GM23248 (cell line): ENCODE data around the gene COL6A5. TPM values are rescaled to one million over a fixed set of nuclear protein-coding genes. Genes with fewer than 3 reads are reported as not detected.
A peak's percentile ranks its signal among the peaks of the same experiment; 100 is the strongest.

ENCODE experiments used
- DNase-seq: peaks from one replicate; pipeline ENCODE4 v3.0.0-alpha.2; 2015
- H2AFZ ChIP-seq: fragments of 200-600 bp; sonication (generic); 2 replicates; pipeline ENCODE4 v1.6.1; 2016; ENCODE audit warnings: antibody characterized with exemption
- H3F3A ChIP-seq: fragments of 200-600 bp; sonication (generic); 2 replicates; pipeline ENCODE4 v1.6.1; 2016; ENCODE audit warnings: mild to moderate bottlenecking, antibody characterized with exemption, mixed run types; ENCODE audit not compliant: insufficient read depth
- H3K27ac ChIP-seq: fragments of 200-600 bp; sonication (generic); 2 replicates; pipeline ENCODE4 v1.5.1; 2016; ENCODE audit warnings: mild to moderate bottlenecking
- H3K27me3 ChIP-seq: fragments of 200-600 bp; sonication (generic); replicated peaks from 2 replicates; pipeline ENCODE4 v1.6.1; 2016; ENCODE audit warnings: mild to moderate bottlenecking; ENCODE audit not compliant: insufficient read depth
- H3K36me3 ChIP-seq: fragments of 200-600 bp; sonication (generic); 2 replicates; pipeline ENCODE4 v1.6.1; 2016; ENCODE audit warnings: low read depth, mild to moderate bottlenecking
- H3K4me1 ChIP-seq: fragments of 200-600 bp; sonication (generic); 2 replicates; pipeline ENCODE4 v1.6.1; 2016; ENCODE audit warnings: mild to moderate bottlenecking; ENCODE audit not compliant: insufficient read depth
- H3K4me2 ChIP-seq: fragments of 200-600 bp; sonication (generic); one replicate; pipeline ENCODE4 v1.6.1; 2016; ENCODE audit warnings: mild to moderate bottlenecking; ENCODE audit not compliant: unreplicated experiment
- H3K4me3 ChIP-seq: fragments of 200-600 bp; sonication (generic); 2 replicates; pipeline ENCODE4 v1.5.1; 2016; ENCODE audit warnings: mild to moderate bottlenecking
- H3K79me2 ChIP-seq: fragments of 200-600 bp; sonication (generic); 2 replicates; pipeline ENCODE4 v1.6.1; 2016; ENCODE audit warnings: mild to moderate bottlenecking; ENCODE audit not compliant: insufficient read depth
- H3K9ac ChIP-seq: fragments of 200-600 bp; sonication (generic); 2 replicates; pipeline ENCODE4 v1.6.1; 2016; ENCODE audit warnings: mild to moderate bottlenecking
- H3K9me2 ChIP-seq: fragments of 200-600 bp; sonication (generic); 2 replicates; pipeline ENCODE4 v1.6.1; 2016; ENCODE audit warnings: mixed run types, mild to moderate bottlenecking, moderate library complexity; ENCODE audit not compliant: insufficient read depth
- H3K9me3 ChIP-seq: fragments of 200-600 bp; sonication (generic); one replicate; pipeline ENCODE4 v1.6.1; 2017; ENCODE audit warnings: low read depth
- H4K20me1 ChIP-seq: fragments of 200-600 bp; sonication (generic); 2 replicates; pipeline ENCODE4 v1.6.0; 2016; ENCODE audit not compliant: insufficient read depth
- EZH2 ChIP-seq: fragments of 200-600 bp; sonication (generic); IDR thresholded peaks from 2 replicates; pipeline ENCODE4 v1.6.1; 2018; ENCODE audit warnings: antibody characterized with exemption, mild to moderate bottlenecking; ENCODE audit not compliant: insufficient read depth, poor library complexity, severe bottlenecking
- EZH2phosphoT487 ChIP-seq: fragments of 200-600 bp; sonication (generic); IDR thresholded peaks from 2 replicates; pipeline ENCODE4 v1.6.1; 2018; ENCODE audit warnings: antibody characterized with exemption, moderate library complexity, mild to moderate bottlenecking, low read depth; ENCODE audit not compliant: insufficient read depth
- WGBS, 2 experiments: methylation state at CpG; one replicate each; pipeline ENCODE4 v1.1.6; 2015 to 2017; ENCODE audit warnings: low lambda C conversion rate in 2 of 2, low coverage in 1 of 2; ENCODE audit errors: missing lambda C conversion rate in 2 of 2; 5-methylcytosine and 5-hydroxymethylcytosine counted together
- in situ Hi-C: fragments of 300-500 bp; cut with MboI; formaldehyde crosslinking; loops from 2 replicates; pipeline ENCODE4 v1.15.0; 2020
- polyA plus RNA-seq: library from polyadenylated mRNA; unstranded; fragments of >200 nt; fragmentation: Nextera tagmentation; extraction: Ambion mirVana; gene quantifications from 2 replicates; pipeline ENCODE4 v1.2.1, GENCODE V29; 2016
- total RNA-seq: library from RNA; depleted of rRNA; stranded (reverse); fragments of >200 nt; shearing (Covaris generic); gene quantifications from 2 replicates; pipeline ENCODE4 v1.2.3, GENCODE V29; 2014

The COL6A5 gene
- total and polyA plus RNA-seq, 2 experiments from 2014 or later: not detected

GRCh38 chr3:130465521-130465920, 120.0 kb downstream of the COL6A5 start:
- H3K79me2 ChIP-seq: no peaks in the 10 kb centered on the region
- no peak overlapping the region for H3K4me2 ChIP-seq
- no peak for DNase-seq
- no peaks in the 10 kb centered on the region for H3K27me3 ChIP-seq
- H3K4me3 ChIP-seq: no peak overlapping the region
- H3K9me3 ChIP-seq: no peaks in the 10 kb centered on the region
- H3F3A ChIP-seq: no peaks in the 10 kb centered on the region
- no peaks in the 10 kb centered on the region for H3K9me2 ChIP-seq
- H2AFZ ChIP-seq: no peak overlapping the region
- in situ Hi-C loops: no loop called here
- no peak for TF ChIP-seq EZH2phosphoT487
- TF ChIP-seq EZH2: no peak
- H3K4me1 ChIP-seq: no peaks in the 10 kb centered on the region
- H3K9ac ChIP-seq: no peak overlapping the region
- H4K20me1 ChIP-seq: no peaks in the 10 kb centered on the region
- WGBS, 2 experiments: 0 to 1% methylated on average over 2 of the region's 2 CpGs
- H3K36me3 ChIP-seq: no peaks in the 10 kb centered on the region
- no peak overlapping the region for H3K27ac ChIP-seq

GRCh38 chr3:130468311-130468710, 122.8 kb downstream of the COL6A5 start:
- TF ChIP-seq EZH2phosphoT487 (no peak), EZH2 (no peak)
- no peak overlapping the region for H2AFZ ChIP-seq
- in situ Hi-C loops: no loop called here
- no peaks in the 10 kb centered on the region for H3K9me3 ChIP-seq
- no peaks in the 10 kb centered on the region for H3K79me2 ChIP-seq
- H4K20me1 ChIP-seq: no peaks in the 10 kb centered on the region
- H3K4me1 ChIP-seq: no peaks in the 10 kb centered on the region
- no peak overlapping the region for H3K4me2 ChIP-seq
- WGBS, 2 experiments: 56 to 61% methylated on average over 1 of the region's 1 CpG
- H3K4me3 ChIP-seq: no peak overlapping the region
- H3K27ac ChIP-seq: no peak overlapping the region
- H3F3A ChIP-seq: no peaks in the 10 kb centered on the region
- no peak for DNase-seq
- H3K9ac ChIP-seq: no peak overlapping the region
- no peaks in the 10 kb centered on the region for H3K9me2 ChIP-seq
- H3K27me3 ChIP-seq: no peaks in the 10 kb centered on the region
- no peaks in the 10 kb centered on the region for H3K36me3 ChIP-seq

GRCh38 chr3:130470126-130470525, 124.7 kb downstream of the COL6A5 start:
- no peaks in the 10 kb centered on the region for H3K79me2 ChIP-seq
- 0 to 5% methylated on average over 3 of the region's 3 CpGs for WGBS, 2 experiments
- no peak overlapping the region for H3K4me3 ChIP-seq
- peaks cover 1% of the 10 kb centered on the region; the same call in 1 of the 2 replicates for H3K27me3 ChIP-seq
- no peaks in the 10 kb centered on the region for H3F3A ChIP-seq
- DNase-seq: peak; percentile 23
- in situ Hi-C loops: no loop called here
- no peaks in the 10 kb centered on the region for H3K36me3 ChIP-seq
- no peak for TF ChIP-seq EZH2phosphoT487
- no peak for TF ChIP-seq EZH2
- H3K9ac ChIP-seq: no peak overlapping the region
- H3K4me2 ChIP-seq: no peak overlapping the region
- H3K9me2 ChIP-seq: no peaks in the 10 kb centered on the region
- no peaks in the 10 kb centered on the region for H3K4me1 ChIP-seq
- no peaks in the 10 kb centered on the region for H4K20me1 ChIP-seq
- no peak overlapping the region for H3K27ac ChIP-seq
- H3K9me3 ChIP-seq: no peaks in the 10 kb centered on the region
- no peak overlapping the region for H2AFZ ChIP-seq

GRCh38 chr3:130473416-130473815, 127.9 kb downstream of the COL6A5 start:
- Histone ChIP-seq H3F3A (no peaks in the 10 kb centered on the region), H3K9me3 (no peaks in the 10 kb centered on the region), H3K4me2 (no peak overlapping the region), H3K36me3 (no peaks in the 10 kb centered on the region), H3K27me3 (peaks cover 7% of the 10 kb centered on the region; the same call in 1 of the 2 replicates), H3K9me2 (no peaks in the 10 kb centered on the region), H3K4me3 (no peak overlapping the region), H3K9ac (no peak overlapping the region), H3K4me1 (no peaks in the 10 kb centered on the region), H3K27ac (no peak overlapping the region), H3K79me2 (no peaks in the 10 kb centered on the region), H2AFZ (no peak overlapping the region), H4K20me1 (no peaks in the 10 kb centered on the region)
- DNase-seq: peak; percentile 17
- 12 to 20% methylated on average over 2 of the region's 2 CpGs for WGBS, 2 experiments
- no peak for TF ChIP-seq EZH2phosphoT487
- TF ChIP-seq EZH2: no peak
- in situ Hi-C loops: no loop called here

- Histone ChIP-seq H3K4me1 (no peaks in the 10 kb centered on the region), H3K4me2 (no peak overlapping the region), H3K9me2 (no peaks in the 10 kb centered on the region), H3K9me3 (no peaks in the 10 kb centered on the region), H4K20me1 (no peaks in the 10 kb centered on the region), H3K4me3 (no peak overlapping the region), H3K79me2 (no peaks in the 10 kb centered on the region), H3F3A (no peaks in the 10 kb centered on the region), H3K27me3 (no peaks in the 10 kb centered on the region), H2AFZ (no peak overlapping the region), H3K9ac (no peak overlapping the region), H3K27ac (no peak overlapping the region), H3K36me3 (no peaks in the 10 kb centered on the region)
- peak; percentile 80 for DNase-seq
- in situ Hi-C loops: no loop called here
- 10 to 21% methylated on average over 4 of the region's 4 CpGs for WGBS, 2 experiments
- TF ChIP-seq EZH2 (no peak), EZH2phosphoT487 (no peak)
These were observed 135.3 kb downstream of the COL6A5 start for GRCh38 chr3:130480736-130481135.
